BE2C (cell line): ENCODE data around the gene KRT32.

Source experiments
- DNase-seq: peaks from one replicate; pipeline ENCODE4 v3.0.0-alpha.2; 2020
- H3K27me3 ChIP-seq: fragments of 250-450 bp; sonication (Bioruptor Pico); 2 replicates; pipeline ENCODE4 v1.5.1; 2020; ENCODE audit warnings: mild to moderate bottlenecking
- H3K36me3 ChIP-seq: fragments of 250-450 bp; sonication (Bioruptor Pico); 2 replicates; pipeline ENCODE4 v1.5.1; 2020; ENCODE audit warnings: mild to moderate bottlenecking
- H3K4me1 ChIP-seq: fragments of 250-450 bp; sonication (Bioruptor Pico); 2 replicates; pipeline ENCODE4 v1.5.1; 2020
- H3K4me3 ChIP-seq: 2 replicates; pipeline ENCODE4 v1.5.1; 2011; ENCODE audit warnings: low read depth, low read length
- H3K9me3 ChIP-seq: fragments of 250-450 bp; sonication (Bioruptor Pico); 2 replicates; pipeline ENCODE4 v1.5.1; 2020
- TF ChIP-seq, protein P1 (sequence below): IDR thresholded peaks from 2 replicates; pipeline ENCODE4 v1.5.1; 2012; ENCODE audit warnings: mild to moderate bottlenecking, low read depth, low read length

The KRT32 gene

DNA sequence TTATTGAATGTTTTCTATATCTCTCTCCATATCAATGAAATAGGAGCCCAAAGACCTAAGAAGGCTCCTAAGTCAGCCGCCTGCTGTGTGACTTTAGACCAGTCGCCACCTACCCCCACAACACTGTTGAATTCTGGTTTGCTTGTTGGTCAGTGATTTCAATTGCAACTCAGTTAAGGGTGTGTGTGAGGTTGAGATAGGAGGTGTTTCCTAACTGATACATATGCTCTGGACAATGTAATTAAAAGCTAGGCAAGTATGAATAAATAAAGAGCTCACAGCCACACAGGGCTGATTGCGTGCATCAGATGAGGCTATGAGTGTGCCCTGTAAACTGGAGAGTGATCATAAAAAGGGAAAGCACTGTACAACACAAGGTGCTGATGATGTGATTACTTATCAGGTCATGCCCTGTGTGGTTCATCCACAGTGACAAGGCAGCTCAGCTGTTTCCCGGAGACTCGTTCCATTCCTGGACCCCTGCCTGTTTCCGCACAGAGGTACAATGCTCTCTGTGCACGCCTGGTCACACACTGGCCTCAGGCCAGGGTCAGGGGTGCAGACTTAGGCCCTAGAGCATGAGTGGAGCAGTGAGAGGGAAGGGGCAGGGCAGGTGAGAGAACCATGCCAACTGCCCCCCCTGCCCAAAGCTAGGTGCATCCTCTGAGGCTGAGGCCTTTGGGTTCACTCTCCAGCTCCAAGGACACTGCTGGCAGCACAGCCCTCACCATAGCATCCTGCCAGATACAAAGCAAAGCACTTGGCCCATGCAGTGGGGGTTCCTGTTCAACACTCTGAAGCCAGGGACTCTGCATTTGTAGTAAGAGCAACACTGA is 17.0 kb upstream of the KRT32 start:
- Histone ChIP-seq H3K36me3 (no peaks in the 10 kb centered on the region), H3K4me3 (no peak overlapping the region), H3K27me3 (no peaks in the 10 kb centered on the region), H3K9me3 (no peaks in the 10 kb centered on the region), H3K4me1 (peaks cover 11% of the 10 kb centered on the region)
- TF ChIP-seq, protein P1, sequence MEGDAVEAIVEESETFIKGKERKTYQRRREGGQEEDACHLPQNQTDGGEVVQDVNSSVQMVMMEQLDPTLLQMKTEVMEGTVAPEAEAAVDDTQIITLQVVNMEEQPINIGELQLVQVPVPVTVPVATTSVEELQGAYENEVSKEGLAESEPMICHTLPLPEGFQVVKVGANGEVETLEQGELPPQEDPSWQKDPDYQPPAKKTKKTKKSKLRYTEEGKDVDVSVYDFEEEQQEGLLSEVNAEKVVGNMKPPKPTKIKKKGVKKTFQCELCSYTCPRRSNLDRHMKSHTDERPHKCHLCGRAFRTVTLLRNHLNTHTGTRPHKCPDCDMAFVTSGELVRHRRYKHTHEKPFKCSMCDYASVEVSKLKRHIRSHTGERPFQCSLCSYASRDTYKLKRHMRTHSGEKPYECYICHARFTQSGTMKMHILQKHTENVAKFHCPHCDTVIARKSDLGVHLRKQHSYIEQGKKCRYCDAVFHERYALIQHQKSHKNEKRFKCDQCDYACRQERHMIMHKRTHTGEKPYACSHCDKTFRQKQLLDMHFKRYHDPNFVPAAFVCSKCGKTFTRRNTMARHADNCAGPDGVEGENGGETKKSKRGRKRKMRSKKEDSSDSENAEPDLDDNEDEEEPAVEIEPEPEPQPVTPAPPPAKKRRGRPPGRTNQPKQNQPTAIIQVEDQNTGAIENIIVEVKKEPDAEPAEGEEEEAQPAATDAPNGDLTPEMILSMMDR, result no peak
- DNase-seq, result no peak

DNA sequence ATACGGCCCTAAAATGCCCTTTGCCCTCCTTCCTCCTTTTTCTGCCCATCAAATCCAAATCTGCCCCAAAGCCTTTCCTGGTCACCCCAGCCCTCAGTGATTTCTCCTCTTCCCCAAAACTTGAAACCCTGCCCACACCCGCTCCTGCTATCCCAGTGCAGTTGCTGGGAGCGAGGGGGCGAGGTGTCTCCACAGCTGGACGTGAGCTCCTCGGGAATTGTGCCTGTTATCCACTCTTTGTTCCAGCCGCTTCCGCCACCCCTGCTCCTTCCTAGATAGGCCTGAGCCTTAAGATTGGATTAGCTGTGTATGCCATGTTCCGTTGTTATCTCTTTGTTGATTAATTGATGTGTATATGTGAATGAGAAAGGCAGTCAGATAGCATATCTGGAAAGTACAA is 16.3 kb upstream of the KRT32 start:
- Histone ChIP-seq H3K4me3 (no peak overlapping the region), H3K27me3 (no peaks in the 10 kb centered on the region), H3K36me3 (no peaks in the 10 kb centered on the region), H3K4me1 (peaks cover 11% of the 10 kb centered on the region), H3K9me3 (no peaks in the 10 kb centered on the region)
- TF ChIP-seq, protein P1, result no peak
- DNase-seq, result no peak

DNA sequence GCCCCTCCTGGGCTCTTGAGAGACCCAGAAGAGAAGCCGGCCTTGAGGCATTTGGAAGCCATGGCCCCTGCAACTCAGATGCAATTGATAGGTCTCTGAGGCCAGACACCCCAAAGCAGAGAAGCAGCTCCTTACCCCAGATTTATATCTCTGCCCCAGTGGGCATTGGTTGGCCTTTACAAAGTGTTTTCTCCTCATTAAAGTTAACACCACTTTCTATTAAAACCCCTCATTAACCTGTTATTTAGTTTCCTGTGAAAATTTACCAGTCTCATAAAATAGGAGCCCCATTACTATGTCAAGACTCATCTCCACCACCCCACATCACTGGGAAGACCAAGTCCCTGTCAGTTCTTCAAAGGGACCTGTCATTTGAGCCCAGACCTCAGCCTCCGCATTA is 13.8 kb upstream of the KRT32 start, which contains the start of gene KRT35:
TSS of gene KRT35 (minus strand) at position 116 of the 400 bp plus-strand sequence. CDS start at position 62, 54 bp downstream.
- Histone ChIP-seq H3K36me3 (no peaks in the 10 kb centered on the region), H3K9me3 (no peaks in the 10 kb centered on the region), H3K27me3 (no peaks in the 10 kb centered on the region), H3K4me3 (no peak within 1 kb of the TSS), H3K4me1 (peaks cover 11% of the 10 kb centered on the region)
- TF ChIP-seq, protein P1, result no peak
- no peak for DNase-seq

DNA sequence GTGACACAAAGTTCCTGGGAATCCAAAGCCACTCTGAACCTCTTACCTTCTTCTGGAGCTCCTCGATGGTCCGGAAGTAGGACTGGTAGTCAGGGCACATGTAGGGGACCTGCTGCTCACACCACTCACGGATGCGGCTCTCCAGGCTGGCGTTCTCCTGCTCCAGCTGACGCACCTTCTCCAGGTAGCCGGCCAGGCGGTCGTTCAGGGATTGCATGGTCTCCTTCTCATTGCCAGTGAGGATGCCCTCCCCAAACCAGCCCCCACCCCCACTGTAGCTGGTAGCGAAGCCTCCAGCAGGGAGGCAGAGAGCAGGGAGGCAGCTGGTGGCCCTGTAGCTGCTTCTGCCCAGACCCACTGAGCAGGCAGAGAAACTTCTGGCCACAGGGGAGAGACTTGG is 13.4 kb upstream of the KRT32 start:
- peaks cover 11% of the 10 kb centered on the region for H3K4me1 ChIP-seq
- H3K36me3 ChIP-seq, result no peaks in the 10 kb centered on the region
- H3K27me3 ChIP-seq, result no peaks in the 10 kb centered on the region
- TF ChIP-seq, protein P1, result no peak
- no peak overlapping the region for H3K4me3 ChIP-seq
- no peaks in the 10 kb centered on the region for H3K9me3 ChIP-seq
- DNase-seq, result no peak

DNA sequence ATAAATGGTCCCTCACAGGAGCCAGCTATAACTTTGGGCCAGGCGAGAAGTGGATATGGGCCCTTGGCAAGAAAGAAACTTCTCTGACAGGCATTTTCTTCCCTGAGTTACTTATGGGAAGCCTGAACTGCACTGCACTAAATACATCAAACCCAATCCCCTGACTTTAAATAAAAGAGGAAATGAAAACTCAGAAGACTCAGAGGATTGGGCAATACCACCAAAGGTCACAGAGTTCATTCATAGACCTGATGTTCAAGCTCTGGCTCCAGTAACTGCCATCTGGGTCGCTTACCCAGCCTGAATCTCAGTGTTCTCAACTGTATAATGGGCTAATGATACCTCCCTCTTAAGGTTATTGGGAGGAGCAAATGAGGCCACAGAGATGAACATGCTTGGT is 12.9 kb upstream of the KRT32 start:
- DNase-seq, result no peak
- no peaks in the 10 kb centered on the region for H3K9me3 ChIP-seq
- no peak overlapping the region for H3K4me3 ChIP-seq
- H3K36me3 ChIP-seq, result no peaks in the 10 kb centered on the region
- H3K27me3 ChIP-seq, result no peaks in the 10 kb centered on the region
- TF ChIP-seq, protein P1, result no peak
- H3K4me1 ChIP-seq, result peaks cover 11% of the 10 kb centered on the region

DNA sequence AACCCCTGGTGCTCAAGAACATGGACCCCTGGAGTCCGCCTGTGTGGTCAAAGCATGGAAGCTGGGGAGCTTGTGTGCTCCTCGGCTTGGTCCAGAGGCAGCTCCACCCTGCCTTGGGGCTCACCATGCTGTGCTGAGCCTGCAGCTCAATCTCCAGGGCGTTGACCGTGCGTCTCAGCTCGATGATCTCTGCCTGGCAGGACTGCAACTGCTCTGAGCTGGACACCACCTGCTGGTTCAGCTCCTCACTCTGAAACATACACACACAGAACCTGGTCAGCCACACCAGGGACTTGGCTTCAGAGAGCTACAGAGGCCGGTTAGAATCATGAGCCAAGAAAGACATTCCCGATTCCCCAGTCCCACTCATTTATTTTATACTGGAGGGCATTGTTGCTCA is 11.1 kb upstream of the KRT32 start:
- H3K27me3 ChIP-seq, result no peaks in the 10 kb centered on the region
- H3K4me1 ChIP-seq, result 0 out of 2 replicates have a peak, but pooled peaks cover under 1% of the 10 kb centered on the region
- DNase-seq, result no peak
- no peak overlapping the region for H3K4me3 ChIP-seq
- H3K36me3 ChIP-seq, result no peaks in the 10 kb centered on the region
- H3K9me3 ChIP-seq, result no peaks in the 10 kb centered on the region
- TF ChIP-seq, protein P1, result no peak
